ENCODE measurements around the gene WDPCP.

DNA sequence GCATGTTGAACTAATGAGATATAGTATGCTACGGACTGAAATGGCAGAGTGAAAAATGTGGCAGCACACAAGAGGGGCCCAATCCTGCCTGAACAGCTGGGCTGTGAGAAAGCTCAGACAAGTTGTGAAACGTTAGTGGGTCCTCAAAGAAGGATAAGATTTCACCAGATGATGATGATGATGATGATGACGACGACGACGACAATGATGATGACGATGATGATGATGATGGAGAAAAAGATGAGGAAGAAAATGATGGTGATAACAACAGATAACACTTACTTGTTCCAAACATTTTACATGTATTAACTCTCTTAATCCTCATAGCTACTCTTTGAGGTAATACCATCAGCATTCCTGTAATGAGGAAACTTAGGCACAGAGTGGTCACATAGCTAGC is 94.2 kb downstream of the WDPCP start:
- TF ChIP-seq YY1 (IDR thresholded peaks at IDR 0.05; ENCODE audit: insufficient read depth, insufficient read length) = no peak
- TF ChIP-seq ZNF274 (IDR thresholded peaks at IDR 0.05; ENCODE audit: low read depth, low read length) = no peak
- no peak for TF ChIP-seq SUZ12 (IDR thresholded peaks at IDR 0.05; ENCODE audit: extremely low read depth, insufficient read depth, insufficient read length)
